Lower leg skin (tissue), 3 donors: ENCODE data around the gene MTTP.

ENCODE experiments used
- POLR2A ChIP-seq, 2 donors: fragments of 450-650 bp; IDR thresholded peaks; one replicate each; pipeline ENCODE4 v1.6.1; 2016 to 2017; ENCODE audit warnings: antibody characterized with exemption in 2 of 2, mild to moderate bottlenecking in 1 of 2, moderate library complexity in 1 of 2
- TF ChIP-seq, protein P1 (sequence below), 3 donors: fragments of 450-650 bp; IDR thresholded peaks; one replicate each; pipeline ENCODE4 v1.5.1; 2016; ENCODE audit warnings: antibody characterized with exemption in 3 of 3, mild to moderate bottlenecking in 3 of 3, moderate library complexity in 2 of 3

DNA sequence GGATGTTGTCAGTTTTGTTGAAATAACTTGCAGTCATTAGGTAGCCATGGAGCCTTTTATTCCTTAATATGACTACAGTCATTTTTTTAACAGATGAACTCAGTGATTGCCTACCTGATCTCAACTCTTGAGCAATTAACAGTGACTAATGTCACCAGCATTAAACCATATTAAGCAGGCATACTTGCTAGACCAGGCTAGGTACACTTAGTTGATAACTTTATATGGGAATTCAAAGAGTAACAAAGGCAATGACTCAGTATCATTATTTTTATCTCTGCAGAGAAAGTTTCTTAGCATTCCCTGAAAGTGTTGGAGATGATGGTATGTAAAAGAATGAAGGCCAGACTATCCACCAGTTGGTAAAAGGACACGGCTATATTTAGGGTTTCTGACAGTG is 83.2 kb downstream of the MTTP start, which contains the start of gene C4orf54:
- TF ChIP-seq, protein P1, sequence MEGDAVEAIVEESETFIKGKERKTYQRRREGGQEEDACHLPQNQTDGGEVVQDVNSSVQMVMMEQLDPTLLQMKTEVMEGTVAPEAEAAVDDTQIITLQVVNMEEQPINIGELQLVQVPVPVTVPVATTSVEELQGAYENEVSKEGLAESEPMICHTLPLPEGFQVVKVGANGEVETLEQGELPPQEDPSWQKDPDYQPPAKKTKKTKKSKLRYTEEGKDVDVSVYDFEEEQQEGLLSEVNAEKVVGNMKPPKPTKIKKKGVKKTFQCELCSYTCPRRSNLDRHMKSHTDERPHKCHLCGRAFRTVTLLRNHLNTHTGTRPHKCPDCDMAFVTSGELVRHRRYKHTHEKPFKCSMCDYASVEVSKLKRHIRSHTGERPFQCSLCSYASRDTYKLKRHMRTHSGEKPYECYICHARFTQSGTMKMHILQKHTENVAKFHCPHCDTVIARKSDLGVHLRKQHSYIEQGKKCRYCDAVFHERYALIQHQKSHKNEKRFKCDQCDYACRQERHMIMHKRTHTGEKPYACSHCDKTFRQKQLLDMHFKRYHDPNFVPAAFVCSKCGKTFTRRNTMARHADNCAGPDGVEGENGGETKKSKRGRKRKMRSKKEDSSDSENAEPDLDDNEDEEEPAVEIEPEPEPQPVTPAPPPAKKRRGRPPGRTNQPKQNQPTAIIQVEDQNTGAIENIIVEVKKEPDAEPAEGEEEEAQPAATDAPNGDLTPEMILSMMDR (IDR thresholded peaks at IDR 0.05): no peak
- TF ChIP-seq POLR2A (IDR thresholded peaks at IDR 0.05): no peak
